ENCODE data around the gene CELF2. TPM values are rescaled to one million over a fixed set of nuclear protein-coding genes. Genes with fewer than 3 reads are reported as not detected.

CELF2 gene
- total RNA-seq, 4 donors from 2014 or later = 27.0 to 44.1 (median 31.3) TPM

DNA sequence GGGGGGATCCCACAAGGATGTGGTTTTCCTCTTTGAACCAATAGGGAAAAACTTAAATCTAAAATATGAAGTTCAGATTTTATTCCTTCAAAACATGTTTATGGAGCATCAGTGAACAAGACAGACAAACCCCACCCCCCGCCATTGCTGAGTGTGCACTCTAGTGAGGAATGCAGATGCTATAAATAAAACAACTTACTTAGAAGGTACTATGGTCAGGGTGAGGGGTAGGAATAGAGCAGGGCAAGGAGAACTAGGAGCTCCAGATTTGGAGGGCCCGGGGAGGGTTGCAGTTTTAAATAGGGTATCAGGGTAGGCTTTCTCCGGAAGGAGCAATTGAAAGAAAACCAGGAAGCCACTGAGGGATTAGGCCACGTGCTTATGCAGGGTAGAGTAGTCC is 47.9 kb downstream of the CELF2 start:
- in situ Hi-C loops (cut with MboI; ENCODE audit: low pct_ligation_motif_present in 1 of 4, low pct_unique_long_range_greater_than_20kb in 1 of 4, low sequenced_read_pairs in 3 of 4) (no loop called here), intact Hi-C loops (cut with DNase I; ENCODE audit: low total_unique reads) (no loop called here)
- H3K9me3 ChIP-seq = no peaks in the 10 kb centered on the region
- H3K36me3 ChIP-seq = no peaks in the 10 kb centered on the region
- no peak overlapping the region for H3K4me3 ChIP-seq
- DNase-seq = no peak
- WGBS, 2 donors (ENCODE audit: low coverage in 1 of 2) = 88 to 100% methylated on average over 1 to 4 of the region's 4 CpGs
- H3K27ac ChIP-seq = no peak overlapping the region
- H3K27me3 ChIP-seq = no peaks in the 10 kb centered on the region
- TF ChIP-seq POLR2A (IDR thresholded peaks at IDR 0.05) = no peak
- TF ChIP-seq, protein P1, sequence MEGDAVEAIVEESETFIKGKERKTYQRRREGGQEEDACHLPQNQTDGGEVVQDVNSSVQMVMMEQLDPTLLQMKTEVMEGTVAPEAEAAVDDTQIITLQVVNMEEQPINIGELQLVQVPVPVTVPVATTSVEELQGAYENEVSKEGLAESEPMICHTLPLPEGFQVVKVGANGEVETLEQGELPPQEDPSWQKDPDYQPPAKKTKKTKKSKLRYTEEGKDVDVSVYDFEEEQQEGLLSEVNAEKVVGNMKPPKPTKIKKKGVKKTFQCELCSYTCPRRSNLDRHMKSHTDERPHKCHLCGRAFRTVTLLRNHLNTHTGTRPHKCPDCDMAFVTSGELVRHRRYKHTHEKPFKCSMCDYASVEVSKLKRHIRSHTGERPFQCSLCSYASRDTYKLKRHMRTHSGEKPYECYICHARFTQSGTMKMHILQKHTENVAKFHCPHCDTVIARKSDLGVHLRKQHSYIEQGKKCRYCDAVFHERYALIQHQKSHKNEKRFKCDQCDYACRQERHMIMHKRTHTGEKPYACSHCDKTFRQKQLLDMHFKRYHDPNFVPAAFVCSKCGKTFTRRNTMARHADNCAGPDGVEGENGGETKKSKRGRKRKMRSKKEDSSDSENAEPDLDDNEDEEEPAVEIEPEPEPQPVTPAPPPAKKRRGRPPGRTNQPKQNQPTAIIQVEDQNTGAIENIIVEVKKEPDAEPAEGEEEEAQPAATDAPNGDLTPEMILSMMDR (IDR thresholded peaks at IDR 0.05) = no peak
- TF ChIP-seq EP300 (IDR thresholded peaks at IDR 0.05; ENCODE audit: low read depth) = no peak
- no peak for TF ChIP-seq POLR2AphosphoS5 (IDR thresholded peaks at IDR 0.05)
- no peaks in the 10 kb centered on the region for H3K4me1 ChIP-seq

DNA sequence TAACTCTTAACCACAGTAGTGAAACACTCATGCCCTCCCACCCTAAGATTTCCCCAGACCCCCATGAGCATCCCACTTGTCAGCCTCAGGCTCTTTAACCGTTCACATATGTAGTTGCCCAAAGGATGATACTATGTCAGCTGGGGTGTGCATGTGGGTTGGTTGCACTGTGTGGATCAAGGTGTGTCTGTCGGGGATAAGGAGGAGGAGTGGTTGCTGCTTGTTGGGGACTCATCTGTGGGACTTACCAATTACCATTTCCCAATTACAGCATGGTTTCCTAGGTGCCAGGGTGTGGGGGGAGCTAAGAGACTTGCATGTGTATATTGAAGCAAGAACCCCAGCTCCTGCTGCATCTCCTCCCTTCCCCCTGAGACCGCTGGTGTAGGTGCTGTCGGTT is 48.8 kb downstream of the CELF2 start:
- Histone ChIP-seq H3K4me1 (no peaks in the 10 kb centered on the region), H3K4me3 (no peak overlapping the region), H3K27ac (no peak overlapping the region), H3K9me3 (no peaks in the 10 kb centered on the region), H3K36me3 (no peaks in the 10 kb centered on the region), H3K27me3 (no peaks in the 10 kb centered on the region)
- in situ Hi-C loops (cut with MboI; ENCODE audit: low pct_ligation_motif_present in 1 of 4, low pct_unique_long_range_greater_than_20kb in 1 of 4, low sequenced_read_pairs in 3 of 4) = no loop called here
- TF ChIP-seq, protein P1 (IDR thresholded peaks at IDR 0.05) = no peak
- TF ChIP-seq POLR2A (IDR thresholded peaks at IDR 0.05) (no peak), EP300 (IDR thresholded peaks at IDR 0.05; ENCODE audit: low read depth) (no peak), POLR2AphosphoS5 (IDR thresholded peaks at IDR 0.05) (no peak)
- no peak for DNase-seq
- intact Hi-C loops (cut with DNase I; ENCODE audit: low total_unique reads) = no loop called here
- 94% methylated on average over 4 of the region's 4 CpGs; no CpG with 5 or more reads in 1 of the 2 donors for WGBS, 2 donors (ENCODE audit: low coverage in 1 of 2)

DNA sequence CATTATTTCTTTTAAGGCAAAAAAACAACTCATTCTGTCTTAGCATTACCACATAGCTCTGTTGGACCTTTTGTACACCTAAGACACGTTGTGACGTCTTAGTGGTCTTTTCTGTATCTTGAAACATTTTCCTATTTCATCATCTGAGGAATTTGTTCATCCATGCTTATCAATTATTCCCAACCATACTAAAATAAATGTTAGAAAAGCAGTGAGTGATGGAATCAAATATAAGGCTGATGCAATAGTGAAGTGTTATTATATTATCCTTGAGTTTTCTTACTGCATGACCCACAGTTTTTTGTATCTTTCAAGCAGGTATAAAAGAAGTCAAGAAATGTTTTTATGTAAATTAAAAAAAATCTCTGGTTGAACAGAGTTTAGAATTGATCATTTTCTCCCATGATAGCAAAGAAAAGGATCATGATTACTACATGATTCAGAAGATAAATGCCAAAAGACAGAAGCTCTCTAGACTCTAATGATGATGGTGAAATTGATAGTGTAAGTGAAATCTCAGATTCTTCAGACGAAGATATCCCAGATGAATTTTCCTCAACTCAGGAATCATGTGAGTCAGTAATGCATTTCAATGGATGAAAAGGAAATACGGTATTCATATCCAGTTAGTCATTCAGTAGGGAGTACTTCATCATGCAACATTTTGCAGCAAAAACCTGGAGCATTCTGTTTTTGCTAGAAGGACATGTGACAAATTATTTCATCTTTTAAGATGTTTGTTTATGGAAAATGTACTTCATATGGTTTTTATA is 51.4 kb downstream of the CELF2 start:
- Histone ChIP-seq H3K9me3 (no peaks in the 10 kb centered on the region), H3K27me3 (no peaks in the 10 kb centered on the region), H3K36me3 (no peaks in the 10 kb centered on the region), H3K4me1 (no peaks in the 10 kb centered on the region), H3K4me3 (no peak overlapping the region), H3K27ac (no peak overlapping the region)
- WGBS, 2 donors (ENCODE audit: low coverage in 1 of 2) = 78 to 86% methylated on average over 4 of the region's 4 CpGs
- intact Hi-C loops (cut with DNase I; ENCODE audit: low total_unique reads) (no loop called here), in situ Hi-C loops (cut with MboI; ENCODE audit: low pct_ligation_motif_present in 1 of 4, low pct_unique_long_range_greater_than_20kb in 1 of 4, low sequenced_read_pairs in 3 of 4) (no loop called here)
- no peak for DNase-seq
- TF ChIP-seq POLR2A (IDR thresholded peaks at IDR 0.05) = no peak
- TF ChIP-seq, protein P1 (IDR thresholded peaks at IDR 0.05) = no peak
- no peak for TF ChIP-seq EP300 (IDR thresholded peaks at IDR 0.05; ENCODE audit: low read depth)
- TF ChIP-seq POLR2AphosphoS5 (IDR thresholded peaks at IDR 0.05) = no peak

DNA sequence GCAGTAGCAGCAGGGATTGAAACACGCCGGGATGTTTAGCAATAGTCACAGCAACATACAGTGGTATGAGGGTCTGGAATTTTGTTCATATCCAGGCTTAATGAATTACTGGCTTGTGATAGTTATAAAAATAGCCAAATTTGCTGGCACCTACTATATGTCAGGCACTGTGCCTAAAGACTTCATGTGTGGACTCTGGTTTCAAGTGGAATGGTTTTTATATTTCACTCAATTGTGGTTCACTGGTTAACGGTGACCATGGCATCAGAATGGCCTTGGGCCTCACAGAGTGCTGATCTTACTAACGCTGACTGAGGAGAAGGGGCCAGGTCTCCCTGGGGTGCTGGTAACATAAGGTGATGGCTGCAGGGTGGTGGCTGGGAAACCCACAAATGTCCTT is 55.7 kb downstream of the CELF2 start:
- 69 to 78% methylated on average over 2 to 4 of the region's 4 CpGs for WGBS, 2 donors (ENCODE audit: low coverage in 1 of 2)
- in situ Hi-C loops (cut with MboI; ENCODE audit: low pct_ligation_motif_present in 1 of 4, low pct_unique_long_range_greater_than_20kb in 1 of 4, low sequenced_read_pairs in 3 of 4) = no loop called here

More for the DNA sequence above, 55.7 kb downstream of the CELF2 start:
- intact Hi-C loops (cut with DNase I; ENCODE audit: low total_unique reads) = no loop called here
- no peaks in the 10 kb centered on the region for H3K4me1 ChIP-seq
- no peak overlapping the region for H3K4me3 ChIP-seq
- no peaks in the 10 kb centered on the region for H3K27me3 ChIP-seq
- no peak for DNase-seq
- H3K36me3 ChIP-seq = no peaks in the 10 kb centered on the region
- no peaks in the 10 kb centered on the region for H3K9me3 ChIP-seq
- no peak overlapping the region for H3K27ac ChIP-seq
- TF ChIP-seq EP300 (IDR thresholded peaks at IDR 0.05; ENCODE audit: low read depth) = no peak
- no peak for TF ChIP-seq POLR2A (IDR thresholded peaks at IDR 0.05)
- no peak for TF ChIP-seq POLR2AphosphoS5 (IDR thresholded peaks at IDR 0.05)
- TF ChIP-seq, protein P1 (IDR thresholded peaks at IDR 0.05) = no peak
